H9 (cell line): ENCODE measurements around the gene MAP3K21. TPM values are rescaled to one million over a fixed set of nuclear protein-coding genes. Genes with fewer than 3 reads are reported as not detected.

Experiments used
- DNase-seq: peaks from one replicate; pipeline ENCODE4 v3.0.0-alpha.2; 2017
- H2AFZ ChIP-seq: one replicate; pipeline ENCODE4 v1.6.1; 2013; ENCODE audit warnings: mild to moderate bottlenecking, low read length, control low read depth, moderate library complexity
- H2AK5ac ChIP-seq: 2 replicates; pipeline ENCODE4 v1.6.1; 2013; ENCODE audit warnings: low read length, control low read depth, mixed read lengths; ENCODE audit not compliant: insufficient read length
- H2BK120ac ChIP-seq: one replicate; pipeline ENCODE4 v1.6.1; 2013; ENCODE audit warnings: low read depth, mild to moderate bottlenecking, low read length, control low read depth, inconsistent platforms; ENCODE audit not compliant: poor library complexity, severe bottlenecking
- H2BK12ac ChIP-seq: 2 replicates; pipeline ENCODE4 v1.6.1; 2013; ENCODE audit warnings: low read length, control low read depth, mixed read lengths, low read depth; ENCODE audit not compliant: insufficient read length
- H2BK15ac ChIP-seq: 2 replicates; pipeline ENCODE4 v1.6.1; 2013; ENCODE audit warnings: low read depth, low read length, control low read depth
- H2BK20ac ChIP-seq: one replicate; pipeline ENCODE4 v1.6.1; 2013; ENCODE audit warnings: low read depth, mild to moderate bottlenecking, low read length, control low read depth, inconsistent platforms; ENCODE audit not compliant: poor library complexity, severe bottlenecking
- H2BK5ac ChIP-seq: 2 replicates; pipeline ENCODE4 v1.6.1; 2013; ENCODE audit warnings: low read length, control low read depth, mixed read lengths; ENCODE audit not compliant: insufficient read length
- H3K14ac ChIP-seq: 2 replicates; pipeline ENCODE4 v1.6.1; 2013; ENCODE audit warnings: low read length, control low read depth; ENCODE audit not compliant: insufficient read depth
- H3K18ac ChIP-seq: 2 replicates; pipeline ENCODE4 v1.6.1; 2013; ENCODE audit warnings: low read depth, mild to moderate bottlenecking, mixed read lengths, low read length, control low read depth; ENCODE audit not compliant: insufficient read length
- H3K23ac ChIP-seq: 2 replicates; pipeline ENCODE4 v1.6.1; 2013; ENCODE audit warnings: low read length, control low read depth, mixed read lengths, low read depth; ENCODE audit not compliant: insufficient read length
- H3K23me2 ChIP-seq: 2 replicates; pipeline ENCODE4 v1.6.1; 2013; ENCODE audit warnings: low read depth, mild to moderate bottlenecking, mixed read lengths, low read length, control low read depth; ENCODE audit not compliant: insufficient read length, poor library complexity, severe bottlenecking
- H3K27ac ChIP-seq: 2 replicates; pipeline ENCODE4 v1.5.1; 2013; ENCODE audit warnings: low read length, control low read depth, mixed read lengths, low read depth; ENCODE audit not compliant: insufficient read length
- H3K27me3 ChIP-seq: 2 replicates; pipeline ENCODE4 v1.6.1; 2013; ENCODE audit warnings: low read length, control low read depth, inconsistent platforms; ENCODE audit not compliant: insufficient read depth
- H3K4ac ChIP-seq: 2 replicates; pipeline ENCODE4 v1.6.1; 2013; ENCODE audit warnings: low read depth, mild to moderate bottlenecking, control low read depth, inconsistent platforms, low read length, moderate library complexity
- H3K4me1 ChIP-seq: 2 replicates; pipeline ENCODE4 v1.6.1; 2013; ENCODE audit warnings: low read length, control low read depth, inconsistent platforms; ENCODE audit not compliant: insufficient read depth
- H3K4me2 ChIP-seq: 2 replicates; pipeline ENCODE4 v1.6.1; 2013; ENCODE audit warnings: low read length, control low read depth, mixed read lengths; ENCODE audit not compliant: insufficient read length, insufficient read depth
- H3K56ac ChIP-seq: 2 replicates; pipeline ENCODE4 v1.6.1; 2013; ENCODE audit warnings: low read depth, mild to moderate bottlenecking, mixed read lengths, low read length, control low read depth; ENCODE audit not compliant: insufficient read length
- H3K79me1 ChIP-seq: 2 replicates; pipeline ENCODE4 v1.6.1; 2013; ENCODE audit warnings: low read depth, mild to moderate bottlenecking, moderate library complexity, low read length, control low read depth, inconsistent platforms; ENCODE audit not compliant: insufficient read depth, poor library complexity, severe bottlenecking
- H3K79me2 ChIP-seq: 2 replicates; pipeline ENCODE4 v1.6.1; 2013; ENCODE audit warnings: low read length, control low read depth, inconsistent platforms; ENCODE audit not compliant: insufficient read depth
- H3K9ac ChIP-seq: 2 replicates; pipeline ENCODE4 v1.6.1; 2013; ENCODE audit warnings: low read length, control low read depth, mixed read lengths; ENCODE audit not compliant: insufficient read length; ENCODE audit errors: extremely low read depth
- H3K9me3 ChIP-seq: one replicate; pipeline ENCODE4 v1.6.1; 2013; ENCODE audit warnings: low read depth, low read length, inconsistent platforms; ENCODE audit not compliant: control insufficient read depth
- H3T11ph ChIP-seq: one replicate; pipeline ENCODE4 v1.6.1; 2013; ENCODE audit warnings: mild to moderate bottlenecking, low read length, control low read depth, inconsistent platforms
- H4K20me1 ChIP-seq: one replicate; pipeline ENCODE4 v1.6.1; 2013; ENCODE audit not compliant: control insufficient read depth, insufficient read length, insufficient read depth
- H4K5ac ChIP-seq: 2 replicates; pipeline ENCODE4 v1.6.1; 2013; ENCODE audit warnings: low read depth, mild to moderate bottlenecking, mixed read lengths, low read length, control low read depth; ENCODE audit not compliant: insufficient read length
- H4K8ac ChIP-seq: replicated peaks from 2 replicates; pipeline ENCODE4 v1.6.1; 2013; ENCODE audit warnings: low read length, control low read depth, mixed read lengths, low read depth; ENCODE audit not compliant: insufficient read length
- H4K91ac ChIP-seq: 2 replicates; pipeline ENCODE4 v1.6.1; 2013; ENCODE audit warnings: low read depth, mild to moderate bottlenecking, moderate library complexity, mixed read lengths, low read length, control low read depth; ENCODE audit not compliant: insufficient read length
- H3K27ac Mint-ChIP-seq, 3 experiments: 2 replicates in 2 of 3; 3 replicates in 1 of 3; pipeline ENCODE4 v1.8.0; 2020 to 2021; ENCODE audit warnings: mixed read lengths in 3 of 3, mild to moderate bottlenecking in 1 of 3, moderate library complexity in 1 of 3
- H3K27me3 Mint-ChIP-seq: 2 replicates; pipeline ENCODE4 v1.8.0; 2021; ENCODE audit warnings: low read depth, mild to moderate bottlenecking, moderate library complexity, mixed read lengths
- H3K36me3 Mint-ChIP-seq, 3 experiments: 2 replicates in 2 of 3; 3 replicates in 1 of 3; pipeline ENCODE4 v1.8.0; 2020 to 2021; ENCODE audit warnings: low read depth in 3 of 3, mixed read lengths in 3 of 3; ENCODE audit not compliant: insufficient read depth in 1 of 3
- H3K4me1 Mint-ChIP-seq, 2 experiments: 2 replicates each; pipeline ENCODE4 v1.8.0; 2020; ENCODE audit warnings: mixed read lengths in 2 of 2
- H3K4me3 Mint-ChIP-seq, 2 experiments: 2 replicates in 1 of 2; 3 replicates in 1 of 2; pipeline ENCODE4 v1.8.0; 2020 to 2021; ENCODE audit warnings: mild to moderate bottlenecking in 2 of 2, mixed read lengths in 2 of 2, moderate library complexity in 1 of 2
- H3K9me3 Mint-ChIP-seq, 2 experiments: 2 replicates in 1 of 2; 3 replicates in 1 of 2; pipeline ENCODE4 v1.8.0; 2020; ENCODE audit warnings: mild to moderate bottlenecking in 2 of 2, mixed read lengths in 2 of 2, moderate library complexity in 1 of 2
- total RNA-seq: library from RNA; stranded (reverse); gene quantifications from 2 replicates; pipeline ENCODE4 v1.2.1, GENCODE V29; 2021
- TF ChIP-seq, protein P1 (sequence below): fragments of 200-600 bp; sonication (generic); conservative IDR thresholded peaks from 3 replicates; pipeline ENCODE4 v1.8.0; 2021; ENCODE audit warnings: antibody characterized with exemption, mild to moderate bottlenecking

The MAP3K21 gene
- total RNA-seq, 1 experiment from 2014 or later: 11.7 TPM

GRCh38 chr1:233326319-233326718 lies 1.2 kb upstream of the MAP3K21 start:
- H2BK5ac ChIP-seq: no peak overlapping the region
- no peak overlapping the region for H3K14ac ChIP-seq
- DNase-seq: no peak
- no peak overlapping the region for H3K27ac ChIP-seq
- peaks cover 2% of the 10 kb centered on the region; the same call in 1 of the 2 replicates for H3K4me1 ChIP-seq
- no peak overlapping the region for H3K23ac ChIP-seq
- H3K18ac ChIP-seq: no peak overlapping the region
- peaks cover 6% of the 10 kb centered on the region; the same call in 1 of the 2 replicates for H3K79me2 ChIP-seq
- H3T11ph ChIP-seq: no peak overlapping the region
- no peak overlapping the region for H4K5ac ChIP-seq
- H4K91ac ChIP-seq: no peak overlapping the region
- no peak overlapping the region for H3K56ac ChIP-seq
- H3K4ac ChIP-seq: no peak overlapping the region
- H4K8ac ChIP-seq: no peak overlapping the region
- no peak overlapping the region for H2AK5ac ChIP-seq
- TF ChIP-seq, protein P1, sequence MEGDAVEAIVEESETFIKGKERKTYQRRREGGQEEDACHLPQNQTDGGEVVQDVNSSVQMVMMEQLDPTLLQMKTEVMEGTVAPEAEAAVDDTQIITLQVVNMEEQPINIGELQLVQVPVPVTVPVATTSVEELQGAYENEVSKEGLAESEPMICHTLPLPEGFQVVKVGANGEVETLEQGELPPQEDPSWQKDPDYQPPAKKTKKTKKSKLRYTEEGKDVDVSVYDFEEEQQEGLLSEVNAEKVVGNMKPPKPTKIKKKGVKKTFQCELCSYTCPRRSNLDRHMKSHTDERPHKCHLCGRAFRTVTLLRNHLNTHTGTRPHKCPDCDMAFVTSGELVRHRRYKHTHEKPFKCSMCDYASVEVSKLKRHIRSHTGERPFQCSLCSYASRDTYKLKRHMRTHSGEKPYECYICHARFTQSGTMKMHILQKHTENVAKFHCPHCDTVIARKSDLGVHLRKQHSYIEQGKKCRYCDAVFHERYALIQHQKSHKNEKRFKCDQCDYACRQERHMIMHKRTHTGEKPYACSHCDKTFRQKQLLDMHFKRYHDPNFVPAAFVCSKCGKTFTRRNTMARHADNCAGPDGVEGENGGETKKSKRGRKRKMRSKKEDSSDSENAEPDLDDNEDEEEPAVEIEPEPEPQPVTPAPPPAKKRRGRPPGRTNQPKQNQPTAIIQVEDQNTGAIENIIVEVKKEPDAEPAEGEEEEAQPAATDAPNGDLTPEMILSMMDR: no peak
- no peak overlapping the region for H2BK120ac ChIP-seq
- no peak overlapping the region for H2BK15ac ChIP-seq
- Mint-ChIP-seq H3K4me1 (peaks cover 20 to 22% of the 10 kb centered on the region in 2 experiments), H3K36me3 (no peaks in the 10 kb centered on the region; a peak in 1 of 7 replicates), H3K27ac (no peak overlapping the region), H3K9me3 (0 out of 5 replicates have a peak, but pooled peaks cover 0 to 2% of the 10 kb centered on the region in 2 experiments), H3K4me3 (peak overlapping the region; percentile 76 to 84; a peak in 4 of 5 replicates), H3K27me3 (peaks cover 33% of the 10 kb centered on the region)
- no peaks in the 10 kb centered on the region; the same call in 1 of the 2 replicates for H3K27me3 ChIP-seq
- H3K9me3 ChIP-seq: no peaks in the 10 kb centered on the region
- no peaks in the 10 kb centered on the region for H4K20me1 ChIP-seq
- no peak overlapping the region for H2AFZ ChIP-seq
- H3K4me2 ChIP-seq: peak overlapping the region; percentile 77
- no peak overlapping the region for H2BK20ac ChIP-seq
- no peaks in the 10 kb centered on the region for H3K79me1 ChIP-seq
- no peak overlapping the region for H3K9ac ChIP-seq
- H3K23me2 ChIP-seq: peaks cover 17% of the 10 kb centered on the region
- H2BK12ac ChIP-seq: no peak overlapping the region
